ENCODE measurements around the gene SRPK2.

SRPK2 gene

GRCh38 chr7:105157278-105157677, 231.4 kb downstream of the SRPK2 start:
- Histone ChIP-seq H3K9me3 (no peaks in the 10 kb centered on the region), H3K4me3 (ENCODE audit: low read depth in 1 of 2, low read length in 1 of 2) (no peak overlapping the region), H3K4me1 (ENCODE audit: control insufficient read depth in 1 of 2, insufficient read depth in 1 of 2, low read depth in 1 of 2, low read length in 1 of 2) (peaks cover 19 to 22% of the 10 kb centered on the region in 2 experiments), H3K27me3 (no peaks in the 10 kb centered on the region), H3K27ac (peak overlapping the region; percentile 55), H3K36me3 (peaks cover 23% of the 10 kb centered on the region)
- TF ChIP-seq CTCF (IDR thresholded peaks at IDR 0.05) = no peak

GRCh38 chr7:105156731-105157130, 232.0 kb downstream of the SRPK2 start:
- TF ChIP-seq CTCF (IDR thresholded peaks at IDR 0.05) = no peak
- H3K4me3 ChIP-seq (ENCODE audit: low read depth in 1 of 2, low read length in 1 of 2) = no peak overlapping the region
- H3K36me3 ChIP-seq = peaks cover 23% of the 10 kb centered on the region
- H3K9me3 ChIP-seq = no peaks in the 10 kb centered on the region
- H3K27ac ChIP-seq = peak overlapping the region; percentile 55
- peaks cover 19 to 22% of the 10 kb centered on the region in 2 experiments for H3K4me1 ChIP-seq (ENCODE audit: control insufficient read depth in 1 of 2, insufficient read depth in 1 of 2, low read depth in 1 of 2, low read length in 1 of 2)
- H3K27me3 ChIP-seq = no peaks in the 10 kb centered on the region

- no peak for TF ChIP-seq CTCF (IDR thresholded peaks at IDR 0.05)
- Histone ChIP-seq H3K27ac (no peak overlapping the region), H3K4me3 (ENCODE audit: low read depth in 1 of 2, low read length in 1 of 2) (no peak overlapping the region), H3K9me3 (no peaks in the 10 kb centered on the region), H3K36me3 (peaks cover 9% of the 10 kb centered on the region), H3K27me3 (no peaks in the 10 kb centered on the region), H3K4me1 (ENCODE audit: control insufficient read depth in 1 of 2, insufficient read depth in 1 of 2, low read depth in 1 of 2, low read length in 1 of 2) (peaks cover 19 to 22% of the 10 kb centered on the region in 2 experiments)
Observed at GRCh38 chr7:105154084-105154483, 234.6 kb downstream of the SRPK2 start.

GRCh38 chr7:105153531-105153930, 235.2 kb downstream of the SRPK2 start:
- no peaks in the 10 kb centered on the region for H3K9me3 ChIP-seq
- no peak for TF ChIP-seq CTCF (IDR thresholded peaks at IDR 0.05)
- no peaks in the 10 kb centered on the region for H3K27me3 ChIP-seq
- peaks cover 19 to 22% of the 10 kb centered on the region in 2 experiments for H3K4me1 ChIP-seq (ENCODE audit: control insufficient read depth in 1 of 2, insufficient read depth in 1 of 2, low read depth in 1 of 2, low read length in 1 of 2)
- H3K4me3 ChIP-seq (ENCODE audit: low read depth in 1 of 2, low read length in 1 of 2) = no peak overlapping the region
- H3K36me3 ChIP-seq = peaks cover 6% of the 10 kb centered on the region
- H3K27ac ChIP-seq = peak overlapping the region; percentile 19

GRCh38 chr7:105151152-105151551, 237.6 kb downstream of the SRPK2 start:
- Histone ChIP-seq H3K4me1 (ENCODE audit: control insufficient read depth in 1 of 2, insufficient read depth in 1 of 2, low read depth in 1 of 2, low read length in 1 of 2) (peaks cover 9 to 10% of the 10 kb centered on the region in 2 experiments), H3K27ac (no peak overlapping the region), H3K36me3 (peaks cover 15% of the 10 kb centered on the region), H3K4me3 (ENCODE audit: low read depth in 1 of 2, low read length in 1 of 2) (no peak overlapping the region), H3K9me3 (no peaks in the 10 kb centered on the region), H3K27me3 (no peaks in the 10 kb centered on the region)
- TF ChIP-seq CTCF (IDR thresholded peaks at IDR 0.05) = no peak

GRCh38 chr7:105149827-105150226, 238.9 kb downstream of the SRPK2 start:
- no peak for TF ChIP-seq CTCF (IDR thresholded peaks at IDR 0.05)
- Histone ChIP-seq H3K4me1 (ENCODE audit: control insufficient read depth in 1 of 2, insufficient read depth in 1 of 2, low read depth in 1 of 2, low read length in 1 of 2) (no peaks in the 10 kb centered on the region), H3K27me3 (no peaks in the 10 kb centered on the region), H3K36me3 (peaks cover 19% of the 10 kb centered on the region), H3K4me3 (ENCODE audit: low read depth in 1 of 2, low read length in 1 of 2) (no peak overlapping the region), H3K27ac (no peak overlapping the region), H3K9me3 (no peaks in the 10 kb centered on the region)
